Stimulated activated CD8-positive, alpha-beta memory T cell treated with anti-CD3 and anti-CD28 coated beads, Interleukin-12 subunit alpha, Interleukin-12 subunit beta, amount 100 ng/mL, for 1 hour (primary cell): Measurements from ENCODE around the gene KRT74.

Experiments used
- DNase-seq: peaks from one replicate; pipeline ENCODE4 v3.0.0-alpha.2; 2020; ENCODE audit warnings: low read depth

Gene KRT74

DNA sequence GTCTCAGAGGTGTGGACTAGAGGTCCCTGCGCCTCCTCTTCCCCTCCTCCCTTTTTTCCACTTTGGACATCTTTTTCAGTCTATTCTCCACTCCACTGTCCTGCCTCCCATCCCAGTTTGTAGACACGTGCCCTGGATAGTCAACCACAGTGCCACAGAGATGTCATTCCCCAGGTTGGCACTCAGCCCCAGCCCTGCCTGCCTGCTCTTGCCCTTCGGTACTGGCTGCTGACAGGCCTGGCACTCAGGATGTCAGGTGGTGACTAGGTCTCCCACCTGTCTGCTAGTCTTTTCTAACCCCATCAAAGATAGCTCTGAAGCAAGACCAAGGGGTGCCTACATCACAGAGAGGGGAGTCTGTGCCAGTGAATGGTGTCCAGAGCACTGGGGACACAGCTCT is 36.5 kb downstream of the KRT74 start:
- DNase-seq: no peak

DNA sequence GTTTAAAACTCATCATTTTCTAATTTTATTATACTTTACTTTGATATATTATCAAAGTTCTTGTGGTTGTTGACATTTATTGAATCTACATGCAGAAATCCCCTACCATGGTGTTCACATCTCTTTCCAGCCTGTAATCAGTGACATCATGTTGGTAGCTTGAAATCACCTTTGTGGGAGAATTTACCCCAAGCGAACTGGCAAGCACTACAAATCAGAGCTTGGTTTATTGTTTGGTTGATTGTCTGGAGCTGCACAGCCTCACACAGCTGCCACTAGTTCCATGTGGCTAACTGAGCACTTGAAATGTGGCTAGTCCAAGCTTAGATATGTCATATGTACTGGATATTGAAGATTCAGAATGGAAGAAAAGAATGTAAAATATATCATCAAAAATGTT is 38.1 kb downstream of the KRT74 start:
- no peak for DNase-seq

DNA sequence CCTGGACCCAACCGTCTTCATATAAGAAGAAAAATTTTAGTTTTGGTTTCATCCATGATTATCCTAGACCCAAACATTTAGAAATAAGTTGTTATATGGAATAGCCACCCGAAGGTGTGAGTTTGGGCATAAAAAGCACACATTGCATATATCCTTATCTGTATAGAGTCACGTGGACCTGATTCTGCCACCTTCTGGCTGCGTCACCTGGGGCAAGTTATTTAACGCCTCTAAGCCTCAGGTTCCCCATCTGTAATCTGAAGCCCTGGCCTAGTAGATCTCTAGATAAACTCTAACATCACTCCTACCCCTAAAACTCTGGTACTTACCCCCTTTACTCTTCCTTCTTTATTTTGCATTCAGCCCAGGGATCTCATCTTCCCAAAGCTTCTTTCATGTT is 39.2 kb downstream of the KRT74 start:
- no peak for DNase-seq

DNA sequence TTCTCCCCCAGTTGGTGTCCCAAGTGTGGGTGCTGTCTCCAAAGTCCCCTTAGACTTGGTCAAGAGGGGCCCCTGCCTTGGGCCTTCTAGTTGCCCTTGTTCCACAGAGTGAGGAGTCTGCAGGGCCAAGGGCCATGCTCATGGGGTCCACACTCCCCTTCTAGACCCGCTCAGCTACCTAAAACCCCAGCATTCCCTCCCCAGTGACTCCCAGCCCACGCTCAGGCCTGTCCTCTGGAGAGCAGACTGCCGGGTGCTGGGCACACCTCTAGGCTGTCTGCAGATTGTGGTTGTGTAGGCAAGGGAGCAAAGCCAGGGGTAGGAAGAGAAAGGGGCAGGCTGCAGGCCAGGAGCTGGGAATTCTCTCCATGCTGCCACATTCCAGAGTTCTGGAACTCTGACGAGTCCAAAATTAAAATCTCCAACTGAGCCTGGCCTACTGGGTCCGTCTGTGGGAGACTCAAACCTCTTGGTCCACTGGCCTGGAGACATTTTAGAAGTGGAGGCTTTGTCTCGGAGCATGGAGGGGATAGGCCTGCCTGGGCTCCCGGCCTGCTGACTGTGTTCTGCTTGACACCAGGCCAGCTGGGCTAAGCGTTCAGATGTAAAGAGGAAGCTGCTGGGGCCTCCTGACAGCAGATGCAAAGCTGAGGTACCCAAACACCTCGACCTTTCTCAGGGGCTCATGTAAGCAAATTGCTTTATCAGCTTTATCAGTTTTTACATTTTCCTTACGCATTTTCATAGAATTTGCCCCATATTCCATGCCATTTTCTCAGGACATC is 39.8 kb downstream of the KRT74 start:
- DNase-seq: no peak

DNA sequence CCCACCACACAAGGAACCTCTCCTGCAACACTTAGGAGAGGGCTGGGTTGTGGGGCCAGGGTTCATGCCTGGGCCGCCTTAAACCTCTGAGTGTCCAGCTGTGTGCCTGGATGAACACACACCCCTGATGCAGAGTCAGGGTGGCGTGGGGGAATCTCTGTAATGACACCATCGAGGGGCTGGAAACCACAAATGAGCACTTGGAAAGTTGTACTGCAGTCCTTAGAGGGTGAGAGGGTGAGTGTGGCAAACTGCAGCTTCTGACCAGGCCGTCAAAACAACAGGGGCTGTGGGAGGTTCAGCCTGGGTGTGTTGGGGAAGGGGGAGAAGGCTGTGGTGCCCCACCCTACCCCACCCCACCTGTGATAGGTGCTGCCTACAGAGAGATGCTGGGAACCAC is 41.0 kb downstream of the KRT74 start:
- DNase-seq: no peak

DNA sequence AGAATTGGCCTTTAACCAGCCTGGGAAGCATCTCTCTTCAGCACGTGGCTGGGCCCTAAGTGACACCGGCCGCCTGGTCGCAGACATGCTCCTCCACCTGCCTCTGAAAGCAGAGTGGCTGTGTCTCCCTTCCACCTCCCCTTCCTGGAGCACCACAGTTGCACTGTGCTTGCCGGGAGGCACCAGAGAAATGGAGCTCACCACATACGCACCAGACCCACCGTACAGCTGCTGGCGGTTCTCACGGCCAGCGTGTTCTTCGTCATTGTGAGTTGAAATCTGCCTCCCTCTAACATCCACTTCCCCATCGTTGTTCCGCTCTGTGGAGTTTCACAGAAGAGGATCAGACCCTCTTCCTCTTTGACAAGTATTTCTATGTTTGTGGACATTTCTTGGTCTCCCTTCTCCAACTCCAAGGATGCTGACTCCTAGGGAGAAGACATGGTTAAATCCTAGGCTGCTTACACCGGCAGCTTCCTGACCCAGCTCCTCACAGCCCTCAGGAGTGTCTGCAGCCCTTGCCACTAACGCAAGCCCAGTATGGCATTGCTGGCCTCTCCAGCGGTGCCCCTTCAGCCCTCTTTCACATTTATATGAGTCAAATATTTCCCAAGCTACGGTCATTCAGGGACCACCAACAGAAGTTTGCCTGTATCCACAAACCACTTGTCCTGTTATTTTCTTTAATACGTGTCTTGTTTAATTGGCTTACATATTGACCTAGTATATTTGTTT is 41.9 kb downstream of the KRT74 start:
- no peak for DNase-seq

DNA sequence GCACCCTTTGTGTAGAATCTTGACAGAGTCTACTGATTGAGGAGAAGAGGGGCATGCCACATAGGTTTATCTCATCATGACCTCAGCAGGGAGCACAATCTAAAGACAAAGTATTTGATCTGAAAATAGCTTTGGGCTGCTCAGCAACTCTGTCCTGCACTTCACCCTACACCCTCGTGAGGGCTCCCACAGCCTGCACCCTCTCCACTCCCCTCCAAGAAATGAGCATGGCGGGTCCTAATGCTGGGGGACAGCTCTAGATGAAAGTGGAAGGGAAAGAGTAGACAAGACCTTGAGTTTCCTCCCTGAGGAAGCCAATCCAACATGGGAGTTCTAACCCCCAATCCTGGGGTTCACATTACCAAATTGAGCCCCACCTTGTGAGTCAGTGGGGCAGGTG is 42.7 kb downstream of the KRT74 start:
- DNase-seq: no peak

DNA sequence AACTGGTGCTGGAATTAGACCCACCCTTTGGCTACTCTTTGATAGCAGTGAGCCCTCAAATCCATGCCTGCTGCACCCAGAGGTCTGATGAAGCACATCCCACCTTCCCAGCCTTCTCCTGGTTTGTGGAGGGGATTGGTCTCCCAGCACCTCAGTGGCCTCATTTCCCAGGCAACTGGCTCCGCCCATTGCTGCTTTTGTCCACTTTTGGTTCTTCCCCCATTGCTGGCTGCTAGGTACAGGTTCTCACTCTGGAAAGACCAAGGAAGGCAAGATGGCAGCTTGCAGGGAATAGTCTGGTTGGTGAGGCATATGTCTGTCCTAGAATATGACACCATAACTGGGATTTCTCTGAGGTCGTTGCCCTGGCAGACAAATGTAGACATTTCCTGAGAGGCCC is 43.3 kb downstream of the KRT74 start:
- DNase-seq: no peak

DNA sequence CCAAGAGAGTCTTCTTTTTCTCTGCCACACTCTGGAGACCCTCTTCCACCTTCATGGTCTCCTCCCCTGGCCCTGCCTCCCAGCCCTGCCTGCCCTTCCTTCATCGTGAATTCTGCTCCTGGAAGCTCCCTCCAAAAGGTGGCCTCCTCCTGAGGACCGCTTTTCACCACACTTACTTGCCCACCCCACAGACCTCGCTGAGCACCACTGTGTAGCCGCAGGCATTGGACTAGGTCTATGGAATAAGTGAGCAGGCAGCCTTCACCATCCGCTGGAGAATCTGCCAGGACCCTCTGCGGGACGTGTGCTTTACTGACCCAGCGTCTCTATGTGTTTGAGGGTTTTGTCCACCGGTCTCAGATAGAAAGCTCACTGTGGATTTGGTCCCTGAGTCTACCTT is 43.8 kb downstream of the KRT74 start:
- no peak for DNase-seq

DNA sequence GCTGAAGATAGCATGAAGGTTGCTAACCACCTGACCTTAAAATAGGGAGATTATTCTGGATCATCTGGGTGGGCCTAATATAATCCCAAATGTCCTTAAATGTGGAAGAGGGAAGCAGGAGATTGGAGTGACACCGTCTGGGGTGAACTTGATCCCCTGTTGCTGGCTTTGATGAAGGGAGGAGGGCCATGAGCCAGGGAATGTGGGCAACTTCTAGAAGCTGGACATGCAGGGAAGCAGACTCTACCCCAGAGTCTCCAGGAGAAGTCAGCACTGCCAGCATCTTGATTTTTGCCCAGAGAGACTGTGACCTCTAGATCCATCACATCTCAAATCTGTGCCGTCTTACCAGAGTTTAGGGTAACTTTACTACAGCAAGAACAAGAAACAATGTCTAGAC is 44.2 kb downstream of the KRT74 start:
- no peak for DNase-seq

DNA sequence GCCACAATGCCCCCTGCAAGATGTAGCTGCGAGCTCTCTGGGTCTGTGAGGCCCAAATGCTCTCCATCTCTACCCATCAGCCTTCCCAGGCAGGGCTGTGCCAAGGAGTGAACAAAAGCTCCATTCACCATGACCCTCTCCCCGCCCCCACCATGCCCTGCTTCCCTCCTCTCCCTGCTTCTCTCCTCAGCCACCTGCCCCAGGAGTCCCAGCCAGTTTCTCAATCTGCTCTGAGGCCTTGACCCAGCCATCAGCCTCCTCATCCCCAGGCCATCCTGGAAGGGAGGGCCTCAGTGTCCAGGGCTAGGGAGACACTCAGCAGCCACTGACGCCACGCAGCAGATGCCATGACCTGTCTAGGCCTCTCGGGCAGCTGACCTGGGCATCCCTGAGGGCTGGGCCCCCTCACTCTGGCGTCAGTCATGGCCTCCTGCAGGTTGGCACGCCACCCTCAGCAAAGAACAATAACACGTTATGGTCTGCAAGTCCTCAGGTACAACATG is 45.0 kb downstream of the KRT74 start:
- no peak for DNase-seq

DNA sequence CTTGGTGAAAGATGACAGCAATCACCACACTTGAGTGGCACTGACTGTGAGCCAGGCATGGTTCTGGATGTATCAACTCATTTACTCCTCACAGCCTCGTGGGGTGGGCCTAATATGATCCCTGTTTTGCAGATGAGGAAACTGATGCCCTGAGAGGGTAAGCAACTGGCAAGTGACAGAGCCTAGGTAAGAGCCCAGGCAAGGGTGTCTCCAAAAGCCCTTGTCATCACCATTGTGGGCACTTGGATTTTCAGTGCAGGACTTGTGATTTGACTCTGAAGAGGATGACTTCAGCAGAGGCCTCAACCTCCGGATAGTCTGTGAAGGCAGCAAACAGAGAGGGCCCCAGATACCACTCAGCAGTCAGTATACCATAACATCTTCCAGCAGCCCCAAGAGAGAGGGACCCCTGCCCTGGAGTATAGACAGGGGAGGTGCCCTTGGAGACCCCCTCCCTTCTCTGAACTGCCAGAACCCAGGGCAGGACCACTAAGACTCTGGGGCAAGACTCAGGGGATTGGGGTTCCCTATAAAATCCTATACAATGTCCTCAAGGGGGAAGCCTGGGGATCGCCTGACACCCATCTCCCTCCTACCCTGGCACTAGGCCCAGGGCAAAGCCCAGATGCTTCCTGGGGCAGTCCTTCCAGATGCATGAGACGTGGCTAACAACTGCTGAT is 46.4 kb downstream of the KRT74 start:
- DNase-seq: no peak

DNA sequence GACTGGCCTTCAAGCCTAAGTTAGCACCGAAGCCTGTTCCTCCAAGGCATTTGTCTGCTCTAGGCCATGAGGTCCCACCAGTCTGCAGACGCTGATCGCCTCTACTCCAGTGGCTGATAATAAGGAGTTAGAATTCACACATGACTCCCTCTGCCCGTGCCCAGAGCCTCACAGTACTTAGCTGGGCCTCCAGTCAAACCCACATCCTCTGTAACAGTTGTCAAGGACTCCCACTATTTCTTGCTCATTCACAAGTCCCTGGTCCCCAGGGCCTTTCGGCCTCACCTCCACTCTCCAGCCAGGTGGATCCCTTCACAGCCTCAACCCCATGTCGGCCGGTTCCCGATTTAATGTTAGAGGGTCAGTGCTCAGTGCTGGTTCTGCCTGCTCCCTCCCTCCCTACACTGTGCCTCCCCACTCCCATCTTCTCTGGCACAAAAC is 47.1 kb downstream of the KRT74 start:
- DNase-seq: no peak

DNA sequence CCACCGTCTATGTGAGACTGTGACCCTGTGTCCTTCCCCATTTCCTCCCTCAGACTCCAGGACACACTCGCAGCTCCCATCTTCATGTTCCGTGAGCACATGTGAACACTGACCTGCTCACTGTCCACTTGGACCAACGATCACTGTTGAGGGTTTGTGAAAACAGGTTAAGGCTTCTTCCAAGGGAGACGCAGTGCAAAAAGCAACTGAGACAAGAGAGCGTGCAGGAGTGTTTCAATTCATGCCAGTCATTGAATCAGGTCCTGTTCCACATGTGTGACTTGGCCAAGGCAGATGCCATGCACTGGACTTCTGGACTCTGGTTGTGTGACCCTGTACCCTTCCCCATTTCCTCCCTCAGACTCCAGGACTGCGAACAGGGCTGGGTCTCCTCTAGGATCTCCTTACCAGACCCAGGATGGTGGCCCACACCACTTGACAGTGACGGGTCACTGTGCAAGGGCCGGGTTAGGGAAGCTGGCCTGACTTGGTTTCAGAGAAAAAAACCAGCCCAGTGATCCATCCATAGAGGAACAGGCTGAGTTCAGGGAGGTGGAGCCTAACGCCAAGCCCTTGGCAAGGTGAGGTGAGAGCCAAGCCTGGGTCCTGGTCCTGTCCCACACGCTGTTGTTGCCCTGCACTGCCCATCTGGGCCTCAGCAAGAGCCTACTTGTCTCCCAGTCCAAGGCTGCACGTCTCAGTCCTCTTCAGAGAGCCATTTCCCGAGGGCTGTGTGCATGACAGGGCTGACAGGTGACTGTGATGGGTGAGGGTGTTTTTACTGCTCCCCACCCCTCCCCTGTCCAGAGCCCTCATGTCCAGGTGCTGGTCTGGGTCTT is 47.8 kb downstream of the KRT74 start:
- DNase-seq: no peak

DNA sequence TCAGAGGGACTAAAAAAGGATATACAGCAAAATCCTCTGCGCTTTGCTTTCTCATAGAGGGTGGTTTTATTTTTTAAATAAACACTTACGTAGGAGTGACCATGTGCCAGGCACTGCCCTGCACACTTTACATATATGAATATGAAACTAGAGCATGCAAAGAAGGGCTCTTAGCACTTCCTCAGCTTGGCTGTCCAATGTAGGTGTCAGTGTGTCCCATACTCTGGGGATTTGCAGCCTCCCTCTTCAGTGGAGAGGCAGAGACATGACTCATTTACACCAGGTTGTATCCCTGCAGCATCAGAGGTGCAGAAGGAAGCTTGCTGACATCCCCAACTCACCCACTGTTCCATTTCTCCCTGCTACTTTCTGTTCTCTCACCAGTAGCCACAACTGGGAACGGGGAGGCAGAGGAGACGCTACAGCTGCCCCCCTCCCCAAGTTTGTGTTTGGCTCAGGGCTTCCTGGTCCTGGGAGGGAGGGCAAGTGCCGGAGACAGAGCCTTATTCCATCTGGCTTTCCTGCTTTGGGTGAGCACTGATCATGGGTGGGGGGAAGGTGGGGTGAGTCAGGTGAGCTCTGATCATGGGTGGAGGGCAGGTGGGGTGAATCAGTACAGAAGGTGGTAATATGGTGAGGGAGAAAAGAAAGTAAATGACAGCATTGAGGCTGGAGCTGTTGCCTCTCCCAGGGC is 48.6 kb downstream of the KRT74 start:
- DNase-seq: no peak

DNA sequence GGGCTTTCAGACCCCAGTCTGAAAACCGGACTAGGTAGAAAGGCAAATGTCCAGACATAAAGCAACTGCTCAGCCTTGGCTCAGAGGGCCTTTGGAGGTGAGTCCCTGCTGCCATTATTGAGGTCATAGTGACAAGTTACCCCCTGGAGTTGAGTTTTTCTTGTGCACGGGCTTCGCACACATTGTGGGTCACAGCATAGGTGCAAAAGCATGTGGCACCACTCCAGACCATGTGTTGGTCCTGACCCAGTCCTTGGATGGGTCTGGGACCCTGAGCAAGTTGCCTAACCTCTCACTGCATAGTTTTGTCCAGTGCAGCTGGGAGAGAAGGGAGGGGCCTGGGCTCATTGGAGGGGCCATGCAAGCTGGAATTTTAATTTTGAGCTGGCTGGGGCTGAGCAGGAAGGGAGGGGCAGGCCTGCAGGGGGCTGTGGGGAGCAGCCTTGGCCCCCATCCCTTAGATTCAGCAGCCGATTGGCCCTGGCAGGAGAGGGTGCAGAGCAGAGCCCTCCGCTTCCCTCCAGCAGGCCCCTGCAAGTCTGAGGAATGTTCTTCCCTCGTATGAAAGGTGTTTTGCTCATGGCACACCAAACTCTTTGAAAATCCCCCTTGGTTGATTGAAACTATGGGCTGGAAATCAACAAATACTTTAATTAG is 49.3 kb downstream of the KRT74 start:
- no peak for DNase-seq

DNA sequence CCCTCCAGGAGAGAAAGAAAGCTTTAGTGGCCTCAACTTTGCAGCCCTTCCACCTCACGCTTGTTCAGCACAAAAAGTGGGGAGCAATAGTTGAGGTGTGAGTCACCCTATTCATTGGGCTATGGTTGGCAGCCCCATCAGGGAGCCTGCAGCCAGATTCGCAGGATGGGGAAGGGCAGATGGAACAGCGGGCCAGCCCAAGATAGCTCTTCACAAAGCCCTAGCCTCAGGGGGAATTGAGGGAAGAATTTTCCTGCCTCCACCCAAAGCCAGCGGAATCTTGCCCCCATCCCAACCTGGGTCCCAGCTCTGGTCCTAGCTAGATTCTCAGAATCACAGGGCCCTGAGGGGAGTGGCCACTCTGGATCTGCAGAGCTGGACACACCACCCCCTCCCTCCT is 49.8 kb downstream of the KRT74 start:
- no peak for DNase-seq

DNA sequence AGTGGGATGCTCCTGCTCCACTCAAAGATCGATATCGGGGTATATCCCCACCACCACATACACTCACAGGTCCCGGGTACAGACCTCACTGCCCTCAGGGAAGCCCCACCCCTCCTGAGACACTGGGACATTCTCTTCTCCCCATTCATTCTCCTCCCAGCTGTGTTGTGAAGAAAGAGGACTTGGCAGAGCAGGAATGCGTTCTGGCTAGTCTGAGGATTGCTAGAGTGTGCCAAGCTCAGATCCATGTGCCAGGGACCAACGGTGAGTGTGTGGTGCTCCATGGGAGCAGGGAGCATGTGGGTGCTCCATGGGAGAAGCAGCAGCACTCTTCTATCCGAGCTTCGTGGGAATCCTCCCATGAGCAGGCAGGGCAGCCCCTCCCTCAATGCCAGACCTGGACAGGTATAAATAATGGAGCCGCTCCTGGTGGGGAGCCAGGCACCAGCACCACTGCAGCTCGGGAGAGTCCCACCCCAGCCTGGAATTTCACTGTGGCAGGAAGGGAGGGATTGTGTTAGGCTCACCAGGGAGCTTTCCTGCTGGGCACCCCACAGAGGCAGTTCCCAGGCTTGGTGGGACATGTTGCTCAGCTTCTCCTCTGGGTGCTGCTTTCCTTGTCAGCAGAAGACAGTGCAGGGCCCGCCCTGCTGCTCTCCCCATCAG is 51.2 kb downstream of the KRT74 start:
- DNase-seq: no peak

DNA sequence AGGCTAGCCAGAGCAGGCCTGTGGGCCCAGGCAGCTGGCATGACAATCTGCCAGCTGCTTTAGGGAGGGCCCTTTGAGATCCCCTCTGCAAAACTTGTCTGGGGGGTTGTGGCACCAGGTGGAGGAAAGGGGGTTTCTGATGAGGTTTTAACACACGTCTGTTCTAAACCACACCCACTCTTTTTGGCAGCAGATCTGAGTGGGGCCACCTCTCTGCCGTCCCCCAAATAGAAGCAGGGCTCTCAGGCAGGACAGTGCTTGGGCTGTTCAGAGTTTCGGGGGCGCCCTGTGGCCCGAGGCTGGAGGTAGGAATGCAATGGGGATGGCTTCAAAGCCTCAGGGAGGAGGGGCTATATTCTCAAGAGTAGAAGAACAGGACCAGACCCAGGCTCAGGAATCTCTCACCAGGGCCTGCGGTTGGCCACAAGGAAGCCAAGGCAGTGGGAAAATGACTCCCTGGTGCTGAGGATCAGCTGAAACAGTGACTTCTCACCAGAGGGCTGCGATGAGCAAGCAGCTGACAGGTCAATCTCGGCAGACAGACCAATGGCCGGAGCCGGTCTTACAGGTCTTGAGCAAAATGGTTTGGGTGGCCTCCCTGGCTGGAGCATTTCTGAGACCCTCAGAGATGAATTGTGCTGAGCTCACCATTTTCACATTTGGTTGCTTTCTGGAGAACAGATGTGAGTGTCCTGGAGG is 51.9 kb downstream of the KRT74 start:
- DNase-seq: no peak

DNA sequence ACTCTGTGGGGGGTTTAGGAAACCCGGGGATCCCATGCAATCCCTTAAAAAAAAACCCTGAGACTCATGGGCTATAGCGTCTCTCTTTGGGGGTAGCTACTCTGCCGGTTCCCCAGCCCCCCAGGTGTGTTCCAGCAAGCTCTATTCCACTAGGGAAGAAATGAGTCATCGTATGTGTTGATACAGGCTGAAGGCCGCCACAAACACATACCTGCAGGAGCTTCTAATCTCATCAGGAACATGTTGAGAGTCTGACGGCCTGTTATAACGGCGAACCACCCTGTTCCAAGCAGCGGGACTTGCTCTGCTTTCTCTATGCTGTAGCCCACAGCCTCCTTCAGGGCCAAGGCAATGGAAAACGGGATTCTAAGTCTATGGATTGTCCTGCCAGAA is 52.5 kb downstream of the KRT74 start:
- no peak for DNase-seq
